HUES64 (cell line): Measurements from ENCODE around the gene CCT4.
"Not testable (repeated sequence)": the region's sequence is repeated elsewhere in the genome, so short reads cannot be mapped to it uniquely, and the experiment has no call there.

Source experiments
- H3K27ac ChIP-seq: 2 replicates; pipeline ENCODE4 v1.7.0; 2013; ENCODE audit warnings: low read depth, low read length, inconsistent platforms
- H3K27me3 ChIP-seq: 2 replicates; pipeline ENCODE4 v1.6.1; 2013; ENCODE audit warnings: mild to moderate bottlenecking, low read length; ENCODE audit not compliant: insufficient read depth
- H3K36me3 ChIP-seq: 2 replicates; pipeline ENCODE4 v1.6.1; 2013; ENCODE audit warnings: mild to moderate bottlenecking, low read length; ENCODE audit not compliant: insufficient read depth
- H3K4me1 ChIP-seq: 2 replicates; pipeline ENCODE4 v1.6.1; 2013; ENCODE audit warnings: mild to moderate bottlenecking, low read length, moderate library complexity; ENCODE audit not compliant: insufficient read depth
- H3K4me3 ChIP-seq: 2 replicates; pipeline ENCODE4 v1.5.1; 2013; ENCODE audit warnings: mild to moderate bottlenecking, low read length, moderate library complexity
- H3K9ac ChIP-seq: 2 replicates; pipeline ENCODE4 v1.6.1; 2013; ENCODE audit warnings: mild to moderate bottlenecking, low read depth, low read length
- H3K9me3 ChIP-seq: 2 replicates; pipeline ENCODE4 v1.6.1; 2013; ENCODE audit warnings: low read depth, low read length; ENCODE audit not compliant: insufficient read depth
- WGBS: fragments of 150-250, 120-280 bp; methylation state at CpG from one replicate; pipeline ENCODE4 v1.1.7; 2013; ENCODE audit warnings: missing lambda C conversion rate; 5-methylcytosine and 5-hydroxymethylcytosine counted together

CCT4 gene

DNA sequence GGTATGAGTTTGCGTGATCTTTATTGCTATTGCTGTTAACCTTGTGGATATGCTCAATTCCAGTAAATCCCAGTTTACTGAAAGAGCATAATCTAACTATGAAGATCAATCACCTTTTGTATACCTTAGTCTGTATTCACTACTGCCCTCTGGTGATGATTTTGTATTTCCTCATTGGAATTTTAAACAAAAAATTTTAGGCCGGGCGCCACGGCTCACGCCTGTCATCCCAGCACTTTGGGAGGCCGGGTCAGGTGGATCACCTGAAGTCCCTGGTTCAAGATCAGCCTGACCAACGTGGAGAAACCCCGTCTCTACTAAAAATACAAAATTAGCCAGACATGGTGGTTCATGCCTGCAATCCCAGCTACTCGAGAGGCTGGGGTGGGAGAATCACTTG lies 22.1 kb upstream of the CCT4 start:
- 90% methylated on average over 8 of the region's 9 CpGs for WGBS
- Histone ChIP-seq H3K4me3 (no peak overlapping the region), H3K9ac (no peak overlapping the region)

DNA sequence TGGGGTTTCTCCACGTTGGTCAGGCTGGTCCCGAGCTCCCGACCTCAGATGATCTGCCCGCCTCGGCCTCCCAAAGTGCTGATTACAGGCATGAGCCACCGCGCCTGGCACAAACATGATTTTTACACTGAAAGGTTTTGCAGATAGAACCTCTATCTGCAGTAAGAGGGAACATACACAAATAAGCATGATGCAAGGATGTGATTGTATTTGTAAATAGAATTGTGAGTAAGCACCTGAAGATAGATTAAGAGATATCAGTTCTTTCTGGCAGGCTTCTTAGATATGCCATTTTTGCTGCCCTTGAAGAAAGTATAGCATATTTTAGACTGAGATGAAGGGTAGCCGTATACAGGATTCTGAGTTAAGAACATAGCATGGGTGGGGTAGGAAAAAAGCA lies 20.7 kb upstream of the CCT4 start:
- H3K4me3 ChIP-seq = no peak overlapping the region
- no peaks in the 10 kb centered on the region for H3K27me3 ChIP-seq
- WGBS = 92% methylated on average over 8 of the region's 8 CpGs

More for the DNA sequence above, 22.1 kb upstream of the CCT4 start:
- no peak overlapping the region for H3K27ac ChIP-seq
- no peaks in the 10 kb centered on the region for H3K9me3 ChIP-seq
- H3K36me3 ChIP-seq = no peaks in the 10 kb centered on the region
- no peaks in the 10 kb centered on the region for H3K27me3 ChIP-seq
- H3K4me1 ChIP-seq = no peaks in the 10 kb centered on the region

GRCh38 chr2:61906186-61906470 lies 17.7 kb upstream of the CCT4 start:
- H3K27ac ChIP-seq = no peak overlapping the region
- H3K27me3 ChIP-seq = no peaks in the 10 kb centered on the region
- H3K9ac ChIP-seq = peak overlapping the region; percentile 85
- WGBS = 4% methylated on average over 5 of the region's 6 CpGs
- H3K9me3 ChIP-seq = no peaks in the 10 kb centered on the region
- H3K4me1 ChIP-seq = no peaks in the 10 kb centered on the region; the same call in 1 of the 2 replicates
- H3K4me3 ChIP-seq = peak overlapping the region; percentile 87
- no peaks in the 10 kb centered on the region for H3K36me3 ChIP-seq

More for the DNA sequence above, 20.7 kb upstream of the CCT4 start:
- H3K27ac ChIP-seq = no peak overlapping the region
- H3K36me3 ChIP-seq = no peaks in the 10 kb centered on the region
- H3K9ac ChIP-seq = no peak overlapping the region
- H3K9me3 ChIP-seq = no peaks in the 10 kb centered on the region
- H3K4me1 ChIP-seq = no peaks in the 10 kb centered on the region; the same call in 1 of the 2 replicates

- 1% methylated on average over 33 of the region's 33 CpGs for WGBS
- no peaks in the 10 kb centered on the region for H3K36me3 ChIP-seq
- no peak within 1 kb of the TSS for H3K27ac ChIP-seq
- H3K27me3 ChIP-seq = no peaks in the 10 kb centered on the region
- H3K9ac ChIP-seq = peak within 1 kb of the TSS; percentile 85
- H3K9me3 ChIP-seq = no peaks in the 10 kb centered on the region
- peak within 1 kb of the TSS; percentile 87 for H3K4me3 ChIP-seq
- no peaks in the 10 kb centered on the region; the same call in 1 of the 2 replicates for H3K4me1 ChIP-seq
Observed at GRCh38 chr2:61905372-61906185, 17.1 kb upstream of the CCT4 start, which contains the start of gene COMMD1. COMMD1 (plus strand) TSS chr2:61905674; CDS start chr2:61905679, 5 bp downstream.

- WGBS = 90% methylated on average over 1 of the region's 1 CpG
- H3K4me1 ChIP-seq = no peaks in the 10 kb centered on the region; the same call in 1 of the 2 replicates
- H3K36me3 ChIP-seq = no peaks in the 10 kb centered on the region
- no peaks in the 10 kb centered on the region for H3K27me3 ChIP-seq
- H3K4me3 ChIP-seq = no peak overlapping the region
- H3K9ac ChIP-seq = no peak overlapping the region
- H3K9me3 ChIP-seq = no peaks in the 10 kb centered on the region
- no peak overlapping the region for H3K27ac ChIP-seq
Observed at GRCh38 chr2:61900281-61900680, 11.8 kb upstream of the CCT4 start.

- Histone ChIP-seq H3K36me3 (no peaks in the 10 kb centered on the region), H3K4me1 (no peaks in the 10 kb centered on the region)
- WGBS = 35% methylated on average over 1 of the region's 2 CpGs
Observed at GRCh38 chr2:61898810-61899209, 10.4 kb upstream of the CCT4 start.

DNA sequence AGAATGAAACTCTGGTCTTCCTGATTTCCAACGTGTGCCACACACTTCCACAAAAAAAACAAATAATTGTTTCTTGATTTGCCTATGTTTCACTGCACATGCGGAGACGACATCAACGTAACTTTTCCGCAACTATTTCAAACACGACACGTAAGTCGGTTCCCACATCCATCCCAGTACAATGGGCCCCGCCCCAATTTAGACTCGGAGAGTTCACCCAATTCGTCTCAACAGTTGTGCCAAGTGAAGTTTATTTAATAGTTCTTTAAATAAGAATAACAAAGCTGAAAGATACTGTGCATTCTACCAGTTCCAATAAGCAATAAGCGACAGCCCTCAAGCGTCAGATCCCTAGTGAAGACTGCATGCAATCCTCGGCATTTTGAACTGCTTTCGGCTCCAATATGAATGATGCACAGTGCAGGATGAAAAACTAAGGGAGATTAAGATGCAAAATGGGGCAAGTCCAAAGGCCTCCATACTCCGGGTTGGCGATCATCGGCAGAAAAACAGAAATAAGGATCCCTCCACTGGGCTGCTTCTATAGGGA lies 664 bp downstream of the CCT4 start:
- Histone ChIP-seq H3K36me3 (peaks cover 36% of the 10 kb centered on the region), H3K9me3 (no peaks in the 10 kb centered on the region), H3K27me3 (no peaks in the 10 kb centered on the region), H3K27ac (peak overlapping the region; percentile 91), H3K4me3 (peak overlapping the region; percentile 96), H3K9ac (peak overlapping the region; percentile 99), H3K4me1 (no peaks in the 10 kb centered on the region)
- WGBS = under 1% methylated on average over 17 of the region's 18 CpGs

More at GRCh38 chr2:61898810-61899209, 10.4 kb upstream of the CCT4 start:
- H3K27me3 ChIP-seq = no peaks in the 10 kb centered on the region
- H3K4me3 ChIP-seq = no peak overlapping the region
- H3K9me3 ChIP-seq = no peaks in the 10 kb centered on the region
- no peak overlapping the region for H3K27ac ChIP-seq
- H3K9ac ChIP-seq = no peak overlapping the region

DNA sequence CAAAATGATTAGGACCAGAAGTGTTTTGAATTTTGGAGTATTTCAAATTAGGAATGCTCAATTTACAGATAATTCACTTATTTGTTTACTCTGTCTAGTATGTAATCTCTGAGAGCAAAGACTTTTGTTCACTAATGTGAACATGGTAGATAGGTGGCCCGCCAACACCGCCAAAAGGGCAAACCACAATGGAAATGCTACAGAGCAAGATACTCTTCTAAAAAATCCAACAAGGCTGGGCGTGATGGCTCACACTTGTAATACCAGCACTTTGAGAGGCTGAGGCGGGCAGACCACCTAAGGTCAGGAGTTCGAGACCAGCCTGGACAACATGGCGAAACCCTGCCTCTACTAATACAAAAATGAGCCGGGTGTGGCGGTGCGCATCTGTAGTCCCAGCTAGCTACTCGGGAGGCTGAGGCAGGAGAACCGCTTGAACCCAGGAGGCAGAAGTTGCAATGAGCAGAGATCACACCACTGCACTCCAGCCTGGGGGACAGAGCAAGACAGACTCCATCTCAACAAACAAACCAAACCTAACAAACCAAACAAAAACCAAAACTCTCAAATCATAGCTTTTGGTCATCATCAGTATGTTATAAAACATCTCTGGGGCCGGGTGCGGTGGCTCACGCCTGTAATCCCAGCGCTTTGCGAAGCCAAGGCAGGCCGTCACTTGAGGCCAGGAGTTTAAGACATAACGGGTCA lies 2.4 kb downstream of the CCT4 start:
- 89% methylated on average over 18 of the region's 18 CpGs for WGBS
- Histone ChIP-seq H3K27ac (no peak overlapping the region), H3K36me3 (peaks cover 53% of the 10 kb centered on the region), H3K9me3 (no peaks in the 10 kb centered on the region), H3K27me3 (no peaks in the 10 kb centered on the region), H3K9ac (0 out of 2 replicates have a peak overlapping the region, but pooled peaks have one; percentile 2), H3K4me1 (no peaks in the 10 kb centered on the region), H3K4me3 (peak overlapping the region; percentile 96)

DNA sequence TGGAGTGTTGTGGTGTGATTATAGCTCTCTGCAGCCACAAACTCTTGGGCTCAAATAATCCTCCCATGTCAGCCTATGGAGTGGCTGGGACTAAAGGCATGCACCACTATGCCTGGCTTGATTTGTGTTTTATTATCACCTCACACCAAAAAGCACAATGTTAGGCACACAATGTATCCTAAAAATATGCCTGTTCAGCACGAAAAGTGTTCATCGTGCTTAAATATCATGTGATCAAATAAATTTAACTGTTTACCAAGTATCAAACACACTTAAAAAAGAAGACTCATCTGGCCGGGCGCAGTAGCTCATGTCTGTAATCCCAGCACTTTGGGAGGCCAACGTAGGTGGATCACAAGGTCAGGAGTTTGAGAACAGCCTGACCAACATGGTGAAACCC lies 5.6 kb downstream of the CCT4 start:
- Histone ChIP-seq H3K27me3 (no peaks in the 10 kb centered on the region), H3K4me1 (no peaks in the 10 kb centered on the region), H3K9ac (no peak overlapping the region), H3K9me3 (no peaks in the 10 kb centered on the region), H3K27ac (no peak overlapping the region), H3K4me3 (no peak overlapping the region), H3K36me3 (peaks cover 85% of the 10 kb centered on the region)
- 97% methylated on average over 5 of the region's 5 CpGs for WGBS

GRCh38 chr2:61879351-61879750 lies 9.1 kb downstream of the CCT4 start:
- H3K9ac ChIP-seq, H3K27ac ChIP-seq, H3K4me3 ChIP-seq, H3K27me3 ChIP-seq, H3K4me1 ChIP-seq, H3K9me3 ChIP-seq: not testable (repeated sequence)
- 100% methylated on average over 2 of the region's 4 CpGs for WGBS
- peaks cover 99% of the 10 kb centered on the region for H3K36me3 ChIP-seq

GRCh38 chr2:61878761-61879160 lies 9.7 kb downstream of the CCT4 start:
- H3K27ac ChIP-seq = no peak overlapping the region
- H3K9me3 ChIP-seq = no peaks in the 10 kb centered on the region
- 98% methylated on average over 3 of the region's 3 CpGs for WGBS
- H3K27me3 ChIP-seq = no peaks in the 10 kb centered on the region
- H3K4me1 ChIP-seq = no peaks in the 10 kb centered on the region
- H3K4me3 ChIP-seq = no peak overlapping the region
- no peak overlapping the region for H3K9ac ChIP-seq
- H3K36me3 ChIP-seq = peaks cover 100% of the 10 kb centered on the region
